Measurements from ENCODE around the gene DDX55.
"Not testable (repeated sequence)": the region's sequence is repeated elsewhere in the genome, so short reads cannot be mapped to it uniquely, and the experiment has no call there.

- TF ChIP-seq CTCF, POLR2A (IDR thresholded peaks at IDR 0.05): not testable (repeated sequence)
These were observed 47.8 kb upstream of the DDX55 start for GRCh38 chr12:123554136-123554535.

All from body of pancreas (tissue), 4 donors.